SK-N-SH treated with all-trans-retinoic acid at 6 μM for 48 hours (cell line): ENCODE results near the gene POU5F1.

Source experiments
- ATAC-seq: fragments of 200-7000 bp; cut with Tn5 transposase; 3 replicates; pipeline ENCODE4 v1.9.1; 2020; ENCODE audit warnings: mild to moderate bottlenecking, moderate library complexity
- ARNTL ChIP-seq: fragments of 450-650 bp; formaldehyde crosslinking; IDR thresholded peaks from 2 replicates; pipeline ENCODE4 v1.5.0; 2020; ENCODE audit warnings: low read depth, mild to moderate bottlenecking, moderate library complexity, borderline replicate concordance
- BACH2 ChIP-seq: fragments of 250-450 bp; sonication (Bioruptor Pico); IDR thresholded peaks from 2 replicates; pipeline ENCODE4 v1.9.0; 2021; ENCODE audit warnings: mild to moderate bottlenecking, borderline replicate concordance
- CREB5 ChIP-seq: fragments of 250-450 bp; sonication (Bioruptor Pico); IDR thresholded peaks from 2 replicates; pipeline ENCODE4 v1.5.1; 2020; ENCODE audit warnings: low read depth, mild to moderate bottlenecking, moderate library complexity
- CSDC2 ChIP-seq: fragments of 250-450 bp; sonication (Bioruptor Pico); IDR thresholded peaks from 2 replicates; pipeline ENCODE4 v1.5.0; 2020; ENCODE audit warnings: mild to moderate bottlenecking, moderate library complexity
- ESRRG ChIP-seq: fragments of 250-450 bp; sonication (Bioruptor Pico); IDR thresholded peaks from 2 replicates; pipeline ENCODE4 v1.6.1; 2021; ENCODE audit warnings: mild to moderate bottlenecking
- GLIS3 ChIP-seq: fragments of 250-450 bp; sonication (Bioruptor Pico); IDR thresholded peaks from 2 replicates; pipeline ENCODE4 v1.5.0; 2020; ENCODE audit warnings: mild to moderate bottlenecking, moderate library complexity
- ISL1 ChIP-seq: fragments of 250-450 bp; sonication (Bioruptor Pico); IDR thresholded peaks from 2 replicates; pipeline ENCODE4 v2.1.2; 2022; ENCODE audit warnings: mild to moderate bottlenecking, moderate library complexity
- OSR1 ChIP-seq: fragments of 250-450 bp; sonication (Bioruptor Pico); IDR thresholded peaks from 2 replicates; pipeline ENCODE4 v1.8.0; 2022; ENCODE audit warnings: moderate library complexity, mild to moderate bottlenecking, inconsistent platforms
- PATZ1 ChIP-seq: fragments of 250-450 bp; sonication (Bioruptor Pico); IDR thresholded peaks from 2 replicates; pipeline ENCODE4 v1.8.0; 2020; ENCODE audit warnings: mild to moderate bottlenecking, moderate library complexity, borderline replicate concordance
- POU6F1 ChIP-seq: fragments of 250-450 bp; sonication (Bioruptor Pico); IDR thresholded peaks from 2 replicates; pipeline ENCODE4 v1.8.0; 2021; ENCODE audit warnings: low read depth, mild to moderate bottlenecking, moderate library complexity, borderline replicate concordance
- PPARA ChIP-seq: fragments of 250-450 bp; sonication (Bioruptor Pico); IDR thresholded peaks from 2 replicates; pipeline ENCODE4 v1.5.0; 2020; ENCODE audit warnings: mild to moderate bottlenecking, borderline replicate concordance
- RARB ChIP-seq: fragments of 250-450 bp; sonication (Bioruptor Pico); IDR thresholded peaks from 2 replicates; pipeline ENCODE4 v1.8.0; 2021; ENCODE audit warnings: mild to moderate bottlenecking, moderate library complexity
- SNAI2 ChIP-seq: fragments of 250-450 bp; sonication (Bioruptor Pico); IDR thresholded peaks from 2 replicates; pipeline ENCODE4 v1.5.0; 2020; ENCODE audit warnings: mild to moderate bottlenecking, moderate library complexity
- TCF4 ChIP-seq: fragments of 250-450 bp; sonication (Bioruptor Pico); IDR thresholded peaks from 2 replicates; pipeline ENCODE4 v1.8.0; 2021; ENCODE audit warnings: mild to moderate bottlenecking, moderate library complexity, borderline replicate concordance
- TSHZ2 ChIP-seq: fragments of 250-450 bp; sonication (Bioruptor Pico); IDR thresholded peaks from 2 replicates; pipeline ENCODE4 v1.5.0; 2020; ENCODE audit warnings: mild to moderate bottlenecking, moderate library complexity
- ZC3H10 ChIP-seq: fragments of 250-450 bp; sonication (Bioruptor Pico); IDR thresholded peaks from 2 replicates; pipeline ENCODE4 v1.5.1; 2021; ENCODE audit warnings: mild to moderate bottlenecking, moderate library complexity
- ZFP3 ChIP-seq: fragments of 250-450 bp; sonication (Bioruptor Pico); IDR thresholded peaks from 2 replicates; pipeline ENCODE4 v1.5.0; 2020; ENCODE audit warnings: mild to moderate bottlenecking, moderate library complexity
- ZFP30 ChIP-seq: fragments of 450-650 bp; formaldehyde crosslinking; IDR thresholded peaks from 2 replicates; pipeline ENCODE4 v1.5.0; 2022; ENCODE audit warnings: mild to moderate bottlenecking, moderate library complexity
- ZNF70 ChIP-seq: fragments of 450-650 bp; formaldehyde crosslinking; IDR thresholded peaks from 2 replicates; pipeline ENCODE4 v1.5.0; 2020; ENCODE audit warnings: mild to moderate bottlenecking, moderate library complexity
- ZNF8 ChIP-seq: fragments of 450-650 bp; formaldehyde crosslinking; IDR thresholded peaks from 2 replicates; pipeline ENCODE4 v1.5.0; 2020; ENCODE audit warnings: mild to moderate bottlenecking, moderate library complexity

Gene POU5F1

GRCh38 chr6:31161216-31162126 lies 9.0 kb downstream of the POU5F1 start (continued):
- TF ChIP-seq PATZ1 (CRISPR knock-in tag) (no peak), CSDC2 (no peak)

- peak; percentile 34 for ATAC-seq
- no peak for TF ChIP-seq POU6F1 (CRISPR knock-in tag)
- TF ChIP-seq TCF4 (CRISPR knock-in tag), result no peak
- TF ChIP-seq SNAI2, result no peak
- no peak for TF ChIP-seq ZFP30
- no peak for TF ChIP-seq ZNF70 (CRISPR knock-in tag)
- no peak for TF ChIP-seq ZC3H10
- no peak for TF ChIP-seq GLIS3
- no peak for TF ChIP-seq TSHZ2 (CRISPR knock-in tag)
- no peak for TF ChIP-seq CSDC2
- TF ChIP-seq RARB (CRISPR knock-in tag), result no peak
- TF ChIP-seq PATZ1 (CRISPR knock-in tag), result no peak
- TF ChIP-seq CREB5 (CRISPR knock-in tag), result no peak
- TF ChIP-seq ESRRG (CRISPR knock-in tag), result no peak
- no peak for TF ChIP-seq ARNTL (CRISPR knock-in tag)
- no peak for TF ChIP-seq OSR1 (CRISPR knock-in tag)
- TF ChIP-seq BACH2 (CRISPR knock-in tag), result no peak
- no peak for TF ChIP-seq ZNF8 (CRISPR knock-in tag)
- TF ChIP-seq ISL1 (CRISPR knock-in tag), result no peak
- TF ChIP-seq ZFP3 (CRISPR knock-in tag), result no peak
- no peak for TF ChIP-seq PPARA
- TF ChIP-seq, all 23 proteins: peak for 0
Observed at GRCh38 chr6:31158863-31159855, 11.3 kb downstream of the POU5F1 start.
